Iris pigment epithelial cell (primary cell): ENCODE measurements around the gene MOCS3.

Source experiments
- DNase-seq: peaks from one replicate; pipeline ENCODE4 v3.0.0-alpha.2; 2011; ENCODE audit warnings: low read depth

MOCS3 gene, protein sequence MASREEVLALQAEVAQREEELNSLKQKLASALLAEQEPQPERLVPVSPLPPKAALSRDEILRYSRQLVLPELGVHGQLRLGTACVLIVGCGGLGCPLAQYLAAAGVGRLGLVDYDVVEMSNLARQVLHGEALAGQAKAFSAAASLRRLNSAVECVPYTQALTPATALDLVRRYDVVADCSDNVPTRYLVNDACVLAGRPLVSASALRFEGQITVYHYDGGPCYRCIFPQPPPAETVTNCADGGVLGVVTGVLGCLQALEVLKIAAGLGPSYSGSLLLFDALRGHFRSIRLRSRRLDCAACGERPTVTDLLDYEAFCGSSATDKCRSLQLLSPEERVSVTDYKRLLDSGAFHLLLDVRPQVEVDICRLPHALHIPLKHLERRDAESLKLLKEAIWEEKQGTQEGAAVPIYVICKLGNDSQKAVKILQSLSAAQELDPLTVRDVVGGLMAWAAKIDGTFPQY

DNA sequence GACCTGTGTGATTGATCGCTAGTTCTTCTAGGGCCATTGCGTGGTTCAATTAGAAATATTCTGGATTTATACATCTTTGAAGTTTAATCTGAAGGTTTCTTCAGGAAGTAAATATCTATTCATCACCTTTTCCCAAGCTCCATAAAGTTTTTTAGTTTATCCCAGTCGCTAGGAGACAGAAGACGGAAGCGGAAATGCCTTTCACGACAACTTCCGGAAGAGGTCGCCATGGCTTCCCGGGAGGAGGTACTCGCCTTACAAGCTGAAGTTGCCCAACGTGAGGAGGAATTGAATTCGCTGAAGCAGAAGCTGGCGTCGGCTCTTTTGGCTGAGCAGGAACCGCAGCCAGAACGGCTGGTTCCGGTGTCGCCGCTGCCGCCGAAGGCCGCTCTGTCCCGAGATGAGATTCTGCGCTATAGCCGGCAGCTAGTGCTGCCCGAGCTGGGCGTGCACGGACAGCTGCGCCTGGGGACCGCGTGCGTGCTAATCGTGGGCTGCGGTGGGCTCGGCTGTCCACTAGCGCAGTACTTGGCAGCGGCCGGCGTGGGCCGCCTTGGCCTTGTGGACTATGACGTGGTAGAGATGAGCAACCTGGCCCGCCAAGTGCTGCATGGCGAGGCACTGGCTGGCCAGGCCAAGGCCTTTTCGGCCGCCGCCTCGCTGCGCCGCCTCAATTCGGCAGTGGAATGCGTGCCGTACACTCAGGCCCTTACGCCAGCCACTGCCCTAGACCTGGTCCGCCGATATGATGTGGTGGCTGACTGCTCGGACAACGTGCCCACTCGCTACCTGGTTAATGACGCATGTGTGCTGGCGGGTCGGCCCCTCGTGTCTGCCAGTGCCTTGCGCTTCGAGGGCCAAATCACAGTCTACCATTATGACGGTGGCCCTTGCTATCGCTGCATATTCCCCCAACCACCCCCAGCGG lies at the start of gene MOCS3:
Gene MOCS3 (plus strand): TSS at position 204 of the 928 bp plus-strand sequence. CDS start 25 bp downstream, at position 229.
- peak; percentile 94 for DNase-seq

DNA sequence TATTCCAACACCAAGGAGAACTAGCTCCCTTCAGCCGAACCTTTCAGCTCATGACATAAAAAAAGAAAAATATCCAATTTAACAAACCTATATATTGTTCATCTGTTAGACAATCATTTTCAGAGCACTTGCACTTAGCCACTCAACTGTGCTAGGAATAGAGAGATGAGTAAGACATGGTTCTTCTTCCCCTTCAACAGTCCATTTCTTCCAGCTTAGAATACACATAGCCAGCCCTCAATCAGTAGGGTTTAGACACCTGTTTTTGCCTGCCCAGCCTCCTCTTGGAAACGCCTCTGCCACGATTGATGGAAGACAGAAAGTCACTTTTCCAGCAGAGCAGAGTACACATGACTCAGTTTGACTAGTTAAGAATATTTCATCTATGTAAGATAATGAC lies 49.2 kb upstream of the MOCS3 start:
- no peak for DNase-seq

DNA sequence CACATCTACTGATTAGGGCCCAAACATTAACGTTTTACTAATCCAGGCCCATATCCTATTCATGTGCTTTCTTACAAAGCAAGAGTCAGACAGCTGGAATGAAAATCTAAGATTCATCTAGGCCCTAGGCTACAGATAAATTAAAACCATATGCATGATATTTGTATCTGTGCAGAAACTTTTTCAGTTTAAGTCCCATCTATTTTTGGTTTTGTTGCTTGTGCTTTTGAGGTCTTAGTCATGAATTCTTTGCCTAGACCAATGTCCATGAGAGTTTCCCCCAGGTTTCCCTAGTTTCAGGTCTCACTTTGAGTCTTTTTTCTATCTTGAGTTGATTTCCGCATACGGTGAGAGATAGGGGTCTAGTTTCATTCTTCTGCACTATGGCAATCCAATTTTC lies 47.6 kb upstream of the MOCS3 start:
- DNase-seq = peak; percentile 40

DNA sequence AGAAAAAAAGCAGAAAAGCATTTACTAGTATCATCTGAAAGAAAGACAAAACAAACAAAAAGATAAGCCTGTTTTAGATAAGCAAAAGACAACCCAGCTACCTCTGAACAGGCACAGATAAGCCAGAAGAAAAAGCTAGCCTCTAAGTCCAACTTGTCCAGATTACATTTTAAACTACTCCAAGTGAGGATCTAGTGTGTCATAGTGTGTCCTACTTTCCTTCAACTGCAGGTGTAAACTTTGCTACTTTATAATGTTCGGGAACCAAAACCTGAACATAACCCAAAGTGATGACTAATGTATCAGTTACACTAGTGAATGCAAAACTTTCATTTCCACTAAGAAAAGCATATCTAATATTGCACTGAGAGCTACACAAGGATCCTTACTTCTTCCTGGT lies 46.9 kb upstream of the MOCS3 start:
- peak; percentile 16 for DNase-seq

DNA sequence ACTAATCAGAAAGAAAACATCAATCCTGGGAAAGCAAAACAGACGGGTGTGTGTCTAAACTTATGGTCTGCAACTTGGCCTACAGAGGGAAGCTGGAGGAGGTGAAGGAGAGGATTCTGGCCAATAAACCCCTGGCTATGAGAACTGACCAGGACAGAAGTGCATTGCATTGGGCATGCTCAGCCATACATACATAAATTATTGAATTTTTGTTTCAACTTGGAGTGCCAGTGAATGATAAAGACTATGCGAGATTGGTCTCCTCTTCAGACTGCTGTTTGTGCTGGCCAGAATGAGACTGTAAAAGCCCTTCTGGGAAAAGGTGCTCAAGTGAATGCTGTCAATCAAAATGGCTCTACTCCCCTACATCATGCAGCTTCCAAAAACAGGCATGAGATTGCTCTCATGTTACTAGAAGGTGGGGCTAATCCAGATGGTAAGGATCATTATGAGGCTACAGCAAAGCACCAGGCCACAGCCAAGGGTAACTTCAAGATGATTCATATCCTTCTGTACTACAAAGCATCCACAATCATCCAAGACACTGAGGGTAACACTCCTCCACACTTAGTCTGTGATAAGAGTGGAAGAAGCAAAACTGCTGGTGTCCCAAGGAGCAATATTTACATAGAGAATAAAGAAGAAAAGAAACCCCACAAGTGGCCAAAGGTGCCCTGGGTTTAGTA lies 44.8 kb upstream of the MOCS3 start:
- peak; percentile 90 for DNase-seq

DNA sequence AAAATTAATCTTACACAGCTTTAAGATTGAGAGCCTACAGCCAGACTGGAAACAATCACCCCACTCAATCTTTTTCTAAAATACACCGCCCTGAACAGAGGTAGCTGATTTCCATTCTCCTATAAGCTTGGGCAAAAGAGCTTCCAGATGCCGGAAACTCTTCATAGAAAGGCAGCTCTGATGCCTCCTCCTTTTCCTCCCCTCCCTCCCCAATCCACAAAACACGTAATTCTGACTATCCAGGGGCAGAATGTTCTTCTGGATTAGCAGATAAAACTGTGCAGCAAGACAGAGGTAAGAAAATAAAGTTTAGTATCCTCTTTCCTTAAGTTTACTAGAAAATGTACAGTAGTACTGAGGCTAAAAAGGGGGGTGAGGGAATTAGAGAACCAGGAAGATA lies 43.2 kb upstream of the MOCS3 start:
- DNase-seq = peak; percentile 65

DNA sequence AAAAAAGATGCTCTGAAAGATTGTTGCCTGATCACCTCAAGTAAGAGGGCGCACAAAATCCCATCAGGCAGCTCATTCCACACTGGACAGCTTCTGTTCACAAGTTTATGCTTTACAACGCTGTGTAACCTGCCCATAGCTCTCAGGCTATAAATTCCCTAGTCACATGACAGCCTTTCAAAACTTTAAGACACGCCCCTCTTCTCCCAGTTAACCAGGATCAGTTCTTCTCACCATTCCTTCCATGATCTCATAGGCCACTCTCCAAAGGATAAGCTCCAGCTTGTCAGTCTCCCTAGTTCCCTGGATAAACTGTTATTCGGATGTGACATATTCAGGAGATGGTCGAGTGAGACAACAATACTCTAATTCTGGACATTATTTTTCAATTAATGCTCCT lies 42.4 kb upstream of the MOCS3 start:
- DNase-seq = peak; percentile 54

DNA sequence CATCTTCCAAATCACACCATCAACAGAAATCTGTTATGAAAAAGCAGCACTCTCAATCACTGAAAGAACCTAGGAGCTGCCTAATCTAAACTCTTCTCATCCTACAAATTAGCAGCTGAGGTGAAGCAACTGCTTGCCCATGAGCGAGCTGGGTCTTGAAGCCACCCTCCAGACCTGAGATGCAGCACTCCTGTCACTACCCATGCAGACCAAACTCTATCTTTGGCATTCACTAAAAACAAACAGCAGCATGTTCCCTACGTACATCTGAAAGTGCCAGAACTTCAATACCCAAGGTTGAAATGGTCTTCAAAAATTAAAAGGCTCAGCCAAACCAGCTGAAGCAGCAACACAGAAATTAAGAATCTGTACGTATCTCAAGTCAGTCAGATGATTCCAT lies 41.7 kb upstream of the MOCS3 start:
- DNase-seq = no peak

DNA sequence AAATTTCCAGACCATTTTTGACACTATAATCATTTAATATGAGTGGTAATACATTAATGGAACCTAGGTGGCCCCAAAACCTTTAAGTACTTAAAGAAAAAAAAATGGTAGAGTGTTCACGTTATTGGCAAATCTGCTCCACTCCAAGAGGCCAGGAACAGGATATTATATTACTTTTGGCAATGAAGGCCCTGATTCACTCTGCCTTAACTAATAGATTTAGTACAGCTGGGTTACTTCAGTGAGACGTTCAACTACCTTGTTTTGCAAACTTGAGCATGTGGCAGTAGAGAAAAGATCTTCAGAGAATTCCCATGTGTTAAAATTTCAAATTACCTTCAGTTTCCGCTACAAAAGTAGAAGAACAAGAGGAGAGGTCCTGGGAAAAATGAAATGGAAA lies 40.2 kb upstream of the MOCS3 start:
- DNase-seq = peak; percentile 64

DNA sequence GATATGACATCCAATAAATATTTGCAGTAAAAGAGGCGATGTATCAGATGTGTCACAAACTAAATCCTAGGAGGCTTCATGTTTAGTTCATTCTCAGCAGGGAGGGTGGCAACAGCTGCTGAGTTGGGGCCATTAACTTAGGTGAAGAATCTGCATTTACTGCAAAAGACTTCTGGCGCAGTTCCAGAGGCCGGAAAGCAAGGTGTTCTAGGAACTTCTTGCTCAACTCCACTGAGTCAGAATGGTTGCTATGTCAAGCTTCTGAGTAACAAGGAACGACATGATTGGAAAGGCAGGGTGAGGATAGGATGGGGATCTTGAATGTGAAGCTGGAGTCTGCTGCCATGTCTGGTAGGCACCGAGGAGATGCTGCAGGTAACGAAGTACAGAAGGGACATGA lies 39.1 kb upstream of the MOCS3 start:
- peak; percentile 93 for DNase-seq

DNA sequence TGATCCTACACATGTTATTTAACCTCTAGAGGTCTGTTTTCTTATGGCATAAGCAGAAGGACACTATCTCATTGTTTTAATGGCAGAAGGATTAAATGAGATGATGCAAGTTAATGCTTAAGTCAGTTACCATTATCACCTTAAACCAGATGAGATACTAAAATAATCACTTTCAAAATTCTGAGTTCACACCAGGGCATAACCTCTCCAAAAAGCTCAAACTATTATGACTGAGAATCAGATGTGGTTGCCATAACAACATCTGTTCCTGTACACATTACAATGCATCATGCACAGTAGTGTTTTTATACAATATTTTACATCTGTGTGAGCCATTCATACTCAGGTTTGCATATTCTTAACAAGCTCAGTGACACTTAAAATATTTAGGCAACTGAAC lies 37.6 kb upstream of the MOCS3 start:
- DNase-seq = peak; percentile 28

DNA sequence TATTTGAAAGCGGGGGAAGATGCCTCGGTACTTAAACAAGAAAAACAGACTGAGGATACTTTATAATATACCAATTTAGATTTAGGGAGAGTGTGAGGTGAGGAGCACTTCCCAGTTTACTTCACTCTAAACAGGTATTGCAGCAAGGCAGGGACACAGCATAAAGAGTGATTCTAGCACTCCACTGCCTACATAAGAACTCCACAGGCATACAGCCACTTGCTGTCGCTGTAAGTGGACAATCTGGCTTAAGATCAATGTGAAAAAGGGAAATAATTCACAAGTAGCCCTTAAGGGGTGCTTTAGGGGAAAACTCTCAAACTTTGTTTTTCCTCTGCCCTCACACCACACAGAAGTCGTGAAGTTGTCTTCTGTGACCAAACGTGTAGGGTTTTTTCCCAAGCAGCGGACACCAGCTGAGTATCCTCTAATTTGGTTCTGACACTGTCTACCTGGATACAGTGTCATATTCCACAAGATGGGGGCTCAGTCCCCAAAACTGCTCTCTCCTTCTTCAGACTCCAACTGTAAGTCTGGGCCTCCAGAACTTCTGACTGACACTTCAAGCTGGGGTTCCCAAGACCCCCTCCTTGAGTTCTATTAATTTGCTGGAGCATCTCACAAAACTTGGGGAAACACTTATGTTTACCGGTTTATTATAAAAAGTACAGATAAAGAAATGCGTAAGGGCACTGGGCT lies 36.7 kb upstream of the MOCS3 start:
- no peak for DNase-seq

DNA sequence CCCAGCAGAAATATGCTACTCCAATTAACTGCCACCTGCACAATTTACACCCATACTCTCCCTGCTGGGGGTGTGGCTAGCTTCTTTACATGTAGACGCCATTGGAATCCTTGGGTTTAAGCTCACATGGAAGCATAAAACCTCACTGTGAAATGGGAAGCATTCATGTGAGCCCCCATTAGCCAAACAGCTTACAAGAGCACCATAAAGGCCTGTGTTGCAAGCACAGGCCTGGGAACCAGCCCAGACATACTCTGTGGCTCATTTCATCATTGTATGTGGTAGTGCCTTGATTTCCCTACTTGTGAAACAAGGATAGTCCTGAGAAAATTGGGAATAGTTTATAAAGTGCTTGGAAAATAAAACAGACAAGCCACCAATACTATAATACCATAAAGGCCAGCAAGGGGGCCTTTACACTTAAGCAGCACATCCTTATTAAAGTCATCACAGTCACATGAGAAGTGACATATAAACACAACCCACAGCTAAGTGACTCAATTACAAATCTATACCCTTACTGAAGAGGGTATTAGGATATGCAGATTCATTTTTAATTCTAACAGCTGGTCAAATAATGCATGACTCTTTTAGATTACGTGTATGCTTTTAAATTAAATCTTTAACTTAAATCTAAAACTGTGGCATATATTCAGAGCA lies 34.2 kb upstream of the MOCS3 start:
- DNase-seq = peak; percentile 75

DNA sequence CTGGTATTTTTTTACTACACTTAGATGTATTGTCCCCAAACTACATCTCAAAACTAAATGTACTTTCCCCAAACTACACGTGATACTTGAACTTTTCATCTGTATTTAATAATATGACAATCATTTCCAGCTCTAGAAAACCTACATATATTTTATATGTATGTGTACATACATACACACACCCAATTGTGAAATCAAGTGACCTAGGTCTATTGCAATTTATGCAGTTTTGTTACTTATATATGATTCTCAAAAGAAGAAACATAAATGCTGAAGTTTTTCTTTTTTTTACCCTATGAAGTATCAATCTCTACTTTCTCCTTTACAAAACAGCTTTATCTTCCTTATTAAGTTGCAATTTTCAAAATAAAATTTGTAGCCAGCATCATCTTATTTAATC lies 32.1 kb upstream of the MOCS3 start:
- no peak for DNase-seq

DNA sequence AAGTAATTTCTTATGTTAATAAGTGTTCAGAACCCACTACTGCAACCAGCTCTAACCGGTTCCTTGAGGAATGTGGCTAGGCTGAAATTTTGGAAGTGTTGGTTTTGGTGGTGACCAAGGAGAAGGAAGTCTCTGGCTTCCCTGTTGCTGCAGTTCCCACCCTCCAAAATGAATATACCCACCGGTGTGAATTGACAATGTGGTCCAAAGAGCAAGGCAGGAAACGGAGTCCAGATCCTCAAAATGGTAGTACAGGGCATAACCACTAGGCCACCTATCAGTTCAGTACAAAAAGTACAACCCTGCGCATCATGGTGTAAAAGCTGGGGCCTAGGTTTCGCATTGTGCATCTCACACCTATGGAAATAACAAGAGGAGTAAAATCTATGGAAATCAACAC lies 30.1 kb upstream of the MOCS3 start:
- DNase-seq = no peak

DNA sequence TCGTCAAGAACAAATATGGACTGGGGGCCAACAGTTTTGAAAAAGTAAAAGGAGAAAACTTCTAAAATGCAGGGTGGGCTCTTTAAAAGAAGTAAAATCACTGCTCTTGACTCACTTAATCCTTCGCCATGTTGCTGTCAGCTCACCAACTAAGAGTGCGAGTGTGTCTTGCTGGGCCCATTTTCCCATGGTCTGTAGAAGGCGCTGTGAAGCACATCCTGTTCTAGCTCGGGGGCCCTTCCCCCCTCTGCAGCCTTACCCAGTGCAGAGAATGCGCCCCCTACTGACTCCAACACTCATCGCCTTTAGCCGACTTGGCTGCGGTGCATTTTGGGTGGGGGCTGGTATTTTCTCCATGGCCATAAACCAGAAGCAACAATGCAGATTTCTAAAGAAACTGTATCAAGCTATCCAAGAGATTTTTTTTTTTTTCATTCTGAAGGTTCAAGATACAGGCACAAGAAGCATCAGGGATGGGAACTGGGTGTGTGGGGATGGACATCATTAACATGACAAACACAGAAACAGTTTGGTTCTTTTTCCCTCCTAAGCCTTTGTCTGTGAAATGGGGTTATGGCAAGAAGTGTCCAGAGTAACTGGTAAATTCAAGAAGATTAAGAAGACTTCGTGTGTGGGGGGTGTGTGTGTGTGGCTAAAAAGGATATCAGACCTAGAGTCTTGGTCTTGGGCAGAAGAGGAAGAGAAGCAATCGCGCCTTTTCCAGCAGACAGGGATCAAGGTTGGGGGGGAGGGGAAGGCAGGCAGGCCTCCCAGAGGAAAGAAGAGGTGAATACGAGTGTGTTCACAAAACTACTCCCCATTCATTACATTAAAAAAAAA lies 29.1 kb upstream of the MOCS3 start:
- DNase-seq = peak; percentile 98

DNA sequence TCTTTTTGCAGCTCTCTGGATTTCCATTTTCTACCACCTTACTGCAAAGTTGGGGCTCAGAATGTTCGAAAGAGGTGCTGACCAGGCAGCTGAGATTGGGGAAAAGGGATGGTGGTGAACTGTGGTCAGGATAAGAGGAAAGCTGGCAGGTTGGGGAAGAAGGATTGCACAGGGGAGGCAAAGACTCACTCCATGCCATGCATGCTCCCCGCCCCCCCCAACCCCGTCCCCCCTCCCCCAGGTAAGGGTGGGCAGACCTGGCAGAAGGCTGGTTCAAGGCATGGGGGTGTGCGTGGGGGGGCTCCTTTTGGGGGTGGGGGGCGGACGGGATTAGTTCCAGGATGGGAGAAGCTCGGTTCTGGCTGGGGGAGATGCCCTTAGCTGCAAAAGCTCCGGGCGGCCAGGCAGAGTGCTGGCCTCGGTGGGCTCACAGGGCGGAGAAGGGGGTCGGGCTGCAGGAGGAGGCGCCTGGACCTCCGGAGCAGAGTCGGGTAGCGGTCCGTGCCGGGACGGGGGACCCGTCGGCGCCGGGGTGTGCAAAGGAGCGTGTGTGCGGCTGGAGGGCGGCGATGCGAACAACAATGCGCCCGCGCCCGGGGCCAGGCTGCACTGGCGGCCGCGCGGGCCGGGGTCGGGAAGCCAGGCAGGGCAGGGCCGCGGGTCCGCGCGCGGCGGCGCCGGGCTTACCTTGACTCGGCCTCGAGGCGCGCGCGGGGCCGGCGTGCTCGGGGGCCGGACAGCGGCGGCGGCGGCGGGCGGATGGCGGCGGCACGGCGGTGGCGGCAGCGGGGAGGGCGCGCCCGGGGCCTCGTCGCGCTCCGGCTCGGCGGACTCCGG lies 28.3 kb upstream of the MOCS3 start:
- DNase-seq = peak; percentile 8

DNA sequence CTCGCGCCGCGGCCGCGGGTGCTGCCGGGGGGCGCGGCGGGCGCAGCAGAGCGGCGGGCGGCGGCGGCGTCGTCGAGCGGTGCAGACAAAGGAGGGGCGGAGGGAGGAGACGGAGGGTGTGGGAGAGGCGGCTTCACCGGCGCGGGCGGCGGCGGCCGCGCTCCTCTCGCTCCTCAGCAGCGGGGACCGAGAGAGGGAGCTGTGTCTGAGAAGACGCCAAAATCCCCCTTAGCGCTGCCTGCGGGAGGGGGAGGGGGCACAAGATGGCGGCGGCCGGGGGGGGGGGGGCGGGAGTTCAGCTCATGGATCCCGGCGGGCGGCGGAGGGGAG lies 27.7 kb upstream of the MOCS3 start:
- no peak for DNase-seq

DNA sequence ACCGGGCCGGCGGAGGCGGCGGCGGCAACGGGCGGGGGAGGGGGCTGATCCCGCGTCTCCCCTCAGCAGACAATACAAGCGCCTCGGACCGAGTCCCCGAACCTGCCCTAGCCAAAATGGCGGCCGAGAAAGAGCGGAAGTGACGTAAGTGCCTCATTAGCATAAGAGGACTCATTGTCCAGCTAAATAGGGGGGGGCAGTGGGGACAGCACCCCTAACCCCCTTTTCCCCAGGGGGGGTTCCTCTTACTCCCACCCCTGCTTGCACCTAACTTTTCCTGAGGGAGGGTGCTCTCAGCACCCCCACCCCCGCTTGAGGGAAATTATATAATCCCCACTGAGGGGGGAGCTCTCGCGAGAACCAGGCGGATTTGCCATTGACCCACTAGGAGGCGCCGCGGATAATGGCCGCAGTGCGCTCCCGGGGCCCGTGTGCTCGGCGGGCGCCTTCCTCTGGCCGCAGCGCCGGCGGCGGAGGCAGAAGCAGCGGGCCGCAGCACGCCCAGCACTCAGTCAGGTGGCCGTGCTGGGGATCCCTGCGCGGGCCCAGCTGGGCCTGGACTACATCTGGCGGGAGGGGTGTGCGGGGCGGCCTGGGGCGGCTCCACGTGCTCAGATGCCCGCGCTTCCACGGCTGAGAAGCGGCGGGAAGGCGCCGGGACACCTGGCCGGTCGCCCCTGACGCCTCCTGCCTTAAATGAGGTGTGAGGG lies 27.2 kb upstream of the MOCS3 start, which contains the start of gene ADNP:
Gene ADNP (minus strand): TSS at position 132 of the 710 bp plus-strand sequence. CDS start 27,441 bp downstream, outside the sequence.
- peak; percentile 94 for DNase-seq
